NCI-H774 (cell line): ENCODE data around the gene PRDM15.

ENCODE experiments used
- DNase-seq: peaks from one replicate; lab custom pipeline; 2025; lab: John Stamatoyannopoulos, UW

The PRDM15 gene

GRCh38 chr21:41879190-41879998 lies at the start of gene PRDM15:
PRDM15 (minus strand) TSS chr21:41879344; CDS start chr21:41860363, 18,981 bp downstream.
- no peak for DNase-seq

GRCh38 chr21:41928621-41929220 lies 49.6 kb upstream of the PRDM15 start:
- DNase-seq, result no peak

DNA sequence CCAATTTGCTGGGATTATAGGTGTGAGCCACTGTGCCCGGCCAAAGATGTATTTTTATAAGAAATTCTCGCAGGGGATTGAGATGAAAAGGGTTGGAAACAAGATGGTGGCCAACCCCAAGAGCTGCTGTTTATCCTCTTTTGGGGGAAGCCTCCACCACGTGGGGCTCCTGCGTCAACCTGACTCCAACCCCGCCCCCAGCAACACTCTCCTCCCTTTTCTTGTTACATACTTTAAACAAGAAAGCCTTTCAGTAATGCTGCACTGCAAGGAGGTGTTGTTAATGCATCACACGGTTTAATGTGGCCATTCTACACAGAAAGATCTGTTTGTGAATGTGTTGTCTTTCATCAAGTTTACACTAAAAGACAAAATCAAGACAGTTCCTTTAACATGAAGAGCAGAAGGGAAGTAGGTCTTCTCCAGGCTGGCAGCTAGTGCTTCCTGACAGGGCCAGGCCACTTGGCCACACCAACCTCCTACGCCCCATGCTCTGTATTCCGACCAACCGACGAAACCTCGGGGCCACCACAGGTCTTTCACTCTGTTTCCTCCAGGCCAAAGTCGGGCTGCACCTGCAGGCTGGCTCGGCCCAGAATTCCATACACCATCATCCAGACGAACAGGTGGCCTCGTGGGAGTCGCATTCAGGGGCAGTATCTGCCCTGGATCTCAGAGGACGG lies 48.7 kb upstream of the PRDM15 start:
- DNase-seq, result no peak

GRCh38 chr21:41926807-41927171 lies 47.6 kb upstream of the PRDM15 start:
- DNase-seq, result no peak

- no peak for DNase-seq
These were observed 47.1 kb upstream of the PRDM15 start for GRCh38 chr21:41926117-41926806.

DNA sequence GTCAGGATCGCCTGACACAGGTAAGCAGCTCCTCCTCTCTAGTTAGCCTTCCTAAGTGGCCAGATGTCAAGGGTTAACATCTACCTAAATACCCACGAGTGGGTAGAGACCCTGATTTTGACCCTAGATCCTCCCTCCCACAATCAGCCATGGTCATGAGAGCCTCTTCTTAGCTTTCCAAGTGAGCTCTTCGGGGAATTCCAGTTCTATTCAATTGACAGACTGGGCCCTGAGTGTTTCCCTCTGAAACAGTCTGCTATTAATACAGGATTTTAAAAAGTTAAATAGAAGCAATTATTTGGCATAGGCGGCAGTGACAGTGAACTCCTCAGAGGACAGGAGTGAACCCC lies 46.6 kb upstream of the PRDM15 start:
- no peak for DNase-seq

DNA sequence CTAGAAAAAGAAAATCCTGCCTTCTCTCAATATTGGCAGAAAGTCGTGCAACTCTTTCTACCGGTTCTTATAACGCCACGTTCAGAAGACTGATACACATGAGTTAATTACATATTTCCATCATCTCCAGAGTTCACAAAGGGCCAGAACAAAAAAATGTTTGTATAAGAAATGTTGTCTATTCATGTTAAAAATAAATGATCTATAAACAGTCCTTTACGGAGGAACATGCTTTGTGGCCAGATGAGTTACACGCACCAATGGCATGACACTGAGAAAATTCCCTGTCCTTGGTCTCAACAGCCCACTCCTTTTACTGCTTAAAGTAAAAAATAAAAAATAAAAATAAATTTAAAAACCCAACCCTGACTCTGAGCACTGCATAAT lies 45.2 kb upstream of the PRDM15 start:
- no peak for DNase-seq

- no peak for DNase-seq
These were observed 44.7 kb upstream of the PRDM15 start for GRCh38 chr21:41923631-41924367.

GRCh38 chr21:41923186-41923585 lies 44.0 kb upstream of the PRDM15 start:
- no peak for DNase-seq

DNA sequence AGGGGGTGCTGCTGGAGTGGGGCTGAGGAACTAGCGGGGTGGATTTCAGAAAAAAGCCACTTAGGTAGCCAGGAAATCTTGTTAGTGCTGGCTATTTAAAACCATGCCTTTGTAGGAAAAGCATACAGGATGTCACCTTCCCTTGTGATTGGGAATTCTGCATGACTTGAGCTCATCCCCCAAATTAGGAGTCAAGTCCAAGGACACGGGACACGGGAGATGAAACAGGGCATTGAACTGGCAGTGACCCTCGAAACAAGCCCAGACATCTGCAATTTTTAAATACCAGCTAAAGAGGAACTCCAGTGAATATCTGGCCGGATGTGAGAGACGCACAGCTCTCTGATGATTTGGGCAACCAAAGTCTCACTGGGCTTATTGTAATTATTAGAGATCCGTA lies 41.9 kb upstream of the PRDM15 start:
- no peak for DNase-seq

DNA sequence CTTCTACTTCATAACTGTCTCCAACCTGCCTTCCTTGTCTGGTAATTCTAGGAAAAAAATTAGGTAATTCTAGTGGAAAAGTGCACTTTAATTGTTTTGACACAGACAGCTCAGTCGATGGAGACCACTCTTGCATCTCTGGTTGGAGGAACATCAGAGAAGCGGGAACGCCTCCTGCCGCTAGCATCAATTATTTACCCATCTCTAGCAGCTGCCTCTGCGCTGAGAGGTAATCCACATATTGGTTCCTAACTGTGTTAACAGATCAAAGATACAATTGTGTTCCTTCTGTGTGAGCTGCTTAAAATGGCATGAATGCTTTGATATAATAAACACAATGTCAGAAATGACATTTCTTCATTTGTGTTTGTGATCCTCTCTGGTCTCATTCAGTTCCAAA lies 41.3 kb upstream of the PRDM15 start:
- DNase-seq, result no peak

GRCh38 chr21:41919666-41920398 lies 40.7 kb upstream of the PRDM15 start:
- DNase-seq, result no peak

DNA sequence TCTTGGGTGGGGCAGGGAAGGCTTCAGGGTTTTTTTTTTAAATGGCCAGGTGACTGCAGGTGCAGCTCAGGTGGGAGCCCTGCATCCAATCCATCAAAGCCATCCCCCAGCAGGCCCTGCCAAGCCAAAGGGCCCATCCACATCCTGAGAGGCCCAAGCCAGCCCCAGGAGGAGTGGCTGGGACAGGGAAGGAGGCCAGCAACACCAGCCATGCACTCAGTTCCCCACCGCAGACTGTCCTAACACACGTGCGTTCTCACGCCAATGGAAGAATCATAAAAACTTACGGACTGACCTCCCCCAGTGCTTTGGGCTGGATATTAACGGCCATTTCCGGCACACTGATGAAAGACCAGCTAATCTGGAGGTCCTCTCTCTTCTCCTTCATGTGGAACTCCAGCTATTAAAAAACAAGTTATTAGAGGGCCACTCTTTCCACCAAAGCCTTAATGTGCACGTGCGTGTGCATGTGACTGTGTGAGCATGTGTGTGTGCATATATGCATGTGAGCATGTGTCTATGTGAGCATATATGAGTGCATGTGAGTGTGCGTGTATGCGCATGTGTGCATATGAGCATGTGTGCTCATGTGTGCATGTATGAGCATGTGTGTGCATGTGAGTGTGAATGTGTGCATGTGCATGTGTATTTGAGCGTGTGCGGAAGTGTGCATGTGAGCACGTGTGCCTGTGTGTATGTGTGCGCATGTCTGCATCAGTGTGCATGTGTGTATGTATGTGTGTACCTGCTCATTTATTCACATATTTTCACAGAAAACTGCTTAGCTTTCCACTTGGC lies 39.6 kb upstream of the PRDM15 start:
- DNase-seq, result no peak

DNA sequence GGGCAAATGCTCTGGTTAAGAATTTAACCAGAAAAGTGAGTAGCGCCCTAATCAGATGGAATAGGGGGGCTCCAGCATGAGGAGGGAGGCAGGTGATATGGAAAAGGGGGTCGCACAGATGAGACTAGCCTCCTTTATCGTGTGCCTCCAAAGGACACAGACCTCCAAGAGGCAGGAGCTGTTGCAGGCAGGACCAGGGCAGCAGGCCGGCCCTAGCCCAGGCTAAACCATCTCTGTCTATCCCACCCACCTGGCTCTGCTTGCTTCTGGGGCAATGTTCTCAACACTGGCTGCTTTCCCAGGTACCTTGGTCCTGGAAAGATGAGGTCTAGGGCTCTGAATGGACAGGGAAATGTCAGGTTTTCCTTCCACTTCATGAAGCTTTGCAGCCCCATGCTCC lies 38.4 kb upstream of the PRDM15 start:
- no peak for DNase-seq

GRCh38 chr21:41916888-41917433 lies 37.8 kb upstream of the PRDM15 start:
- no peak for DNase-seq

DNA sequence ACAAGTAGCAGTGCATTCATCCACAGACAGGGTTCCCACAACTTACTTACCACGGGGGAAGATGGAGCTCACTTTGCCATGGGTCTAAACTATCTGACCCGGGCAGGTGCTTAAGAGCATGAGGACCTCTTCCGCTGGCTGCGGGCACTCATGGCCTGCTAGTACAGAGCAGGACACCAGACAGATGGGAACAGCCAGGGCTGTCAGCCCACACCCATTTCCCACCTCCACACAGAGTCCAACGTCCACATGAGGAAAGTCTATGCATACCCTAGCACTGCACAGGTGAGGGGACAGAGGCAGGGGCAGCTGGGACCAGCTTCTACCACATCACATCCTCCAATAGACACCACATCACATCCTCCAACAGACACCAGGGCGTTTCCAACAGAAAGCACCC lies 35.8 kb upstream of the PRDM15 start:
- no peak for DNase-seq

GRCh38 chr21:41914358-41914757 lies 35.2 kb upstream of the PRDM15 start:
- no peak for DNase-seq

DNA sequence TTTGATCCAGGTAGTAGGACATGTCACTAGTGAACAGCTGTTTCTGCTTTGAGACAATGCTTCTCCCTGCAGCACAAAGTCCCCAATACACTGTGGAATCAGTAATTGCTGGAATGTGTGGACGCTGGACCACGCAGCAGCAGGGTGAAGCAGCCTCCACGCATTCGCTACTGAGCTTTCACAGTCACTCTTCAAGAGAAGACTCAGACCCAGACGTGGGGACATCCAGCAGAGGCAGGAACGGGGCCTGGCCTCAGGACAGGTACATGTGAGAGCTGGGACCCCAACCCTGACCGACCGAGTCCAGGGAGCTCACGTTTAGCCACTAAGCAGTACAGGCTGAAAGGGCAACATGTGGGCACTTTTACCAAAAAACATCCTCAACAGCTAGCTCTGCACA lies 34.1 kb upstream of the PRDM15 start:
- no peak for DNase-seq

DNA sequence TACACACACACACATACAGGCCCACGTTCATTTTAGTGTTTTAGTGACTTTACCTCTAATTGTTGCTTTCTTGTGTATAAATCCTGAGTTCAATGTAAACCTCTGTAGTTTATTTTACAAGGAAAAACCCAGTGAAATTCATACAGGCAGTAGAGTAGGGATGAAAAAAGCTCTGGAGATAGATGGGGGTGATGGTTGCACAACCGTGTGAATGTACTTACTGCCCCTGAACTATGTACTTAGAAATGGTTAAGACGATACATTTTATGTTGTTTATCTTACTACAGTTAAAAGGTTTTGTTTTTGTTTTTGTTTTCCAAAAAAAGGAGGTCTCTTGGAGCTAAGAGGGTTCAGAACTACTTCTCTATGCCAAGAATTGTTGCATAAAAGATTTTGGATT lies 29.7 kb upstream of the PRDM15 start:
- DNase-seq, result no peak
